Anterior cingulate cortex (tissue), 58 donors: Measurements from ENCODE around the gene MAN2A1.

Experiments used
- DNase-seq, 58 donors: peaks; one replicate each; lab custom pipeline; 2025; lab: John Stamatoyannopoulos, UW

Gene MAN2A1

GRCh38 chr5:109704282-109704952, 14.7 kb downstream of the MAN2A1 start:
- no peak for DNase-seq

- DNase-seq: no peak
These were observed 15.9 kb downstream of the MAN2A1 start for GRCh38 chr5:109705596-109705995.

DNA sequence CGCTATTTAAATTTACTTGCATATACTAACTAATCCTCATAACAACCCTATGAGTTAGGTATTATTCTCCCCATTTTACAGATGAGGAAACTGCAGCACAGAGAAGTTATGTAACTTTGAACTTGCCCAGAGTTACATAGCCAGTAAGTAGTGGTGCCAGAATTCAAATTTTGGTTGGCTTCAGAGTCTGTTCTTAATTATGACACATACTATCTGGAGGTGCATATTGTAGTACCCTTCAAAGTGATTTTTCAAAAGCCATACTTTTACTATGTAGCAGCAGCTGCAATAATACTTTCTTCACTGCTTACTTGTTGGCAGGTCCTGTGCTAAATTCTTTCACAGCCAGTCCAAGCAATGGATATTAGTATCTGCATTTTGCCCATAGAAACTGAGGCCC, 16.4 kb downstream of the MAN2A1 start:
- DNase-seq: no peak

GRCh38 chr5:109707531-109707930, 17.8 kb downstream of the MAN2A1 start:
- no peak for DNase-seq

GRCh38 chr5:109708813-109709212, 19.1 kb downstream of the MAN2A1 start:
- no peak for DNase-seq

- DNase-seq: no peak
These were observed 19.5 kb downstream of the MAN2A1 start for GRCh38 chr5:109709225-109709624.

GRCh38 chr5:109711673-109712072, 21.9 kb downstream of the MAN2A1 start:
- DNase-seq: no peak

DNA sequence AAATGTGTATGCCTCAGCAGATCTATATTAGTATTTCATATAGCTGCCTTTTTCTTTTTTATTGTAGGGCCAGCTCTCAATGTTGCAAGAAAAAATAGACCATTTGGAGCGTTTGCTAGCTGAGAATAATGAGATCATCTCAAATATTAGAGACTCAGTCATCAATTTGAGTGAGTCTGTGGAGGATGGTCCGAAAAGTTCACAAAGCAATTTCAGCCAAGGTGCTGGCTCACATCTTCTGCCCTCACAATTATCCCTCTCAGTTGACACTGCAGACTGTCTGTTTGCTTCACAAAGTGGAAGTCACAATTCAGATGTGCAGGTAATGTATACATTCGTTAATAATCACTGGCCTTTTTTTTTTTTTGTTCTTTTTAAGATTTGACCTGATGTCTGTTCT, 23.7 kb downstream of the MAN2A1 start:
- DNase-seq: no peak

DNA sequence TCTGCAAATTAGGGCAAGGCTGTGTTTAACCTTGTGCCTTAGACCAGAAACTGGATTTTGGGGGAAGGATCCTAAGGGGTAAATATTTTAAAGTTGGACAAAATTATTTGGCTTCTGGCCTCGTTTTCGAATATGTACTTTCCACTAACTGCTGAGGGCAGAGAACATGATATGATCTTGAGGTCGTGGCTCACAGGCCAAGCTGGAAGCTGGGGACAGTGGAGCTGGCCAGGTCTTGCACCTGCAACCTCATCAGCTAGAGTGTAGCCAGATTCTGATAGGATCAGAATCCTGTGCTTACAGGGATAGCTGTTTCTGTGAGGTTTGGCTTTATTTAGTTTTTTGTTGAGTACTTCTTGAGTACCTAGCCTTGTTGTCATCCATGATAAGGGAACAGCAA, 24.9 kb downstream of the MAN2A1 start:
- no peak for DNase-seq

- no peak for DNase-seq
These were observed 28.5 kb downstream of the MAN2A1 start for GRCh38 chr5:109718216-109718615.

- DNase-seq: no peak
These were observed 28.9 kb downstream of the MAN2A1 start for GRCh38 chr5:109718632-109719031.

- DNase-seq: no peak
These were observed 30.3 kb downstream of the MAN2A1 start for GRCh38 chr5:109719978-109720377.

GRCh38 chr5:109721741-109722140, 32.0 kb downstream of the MAN2A1 start:
- no peak for DNase-seq

DNA sequence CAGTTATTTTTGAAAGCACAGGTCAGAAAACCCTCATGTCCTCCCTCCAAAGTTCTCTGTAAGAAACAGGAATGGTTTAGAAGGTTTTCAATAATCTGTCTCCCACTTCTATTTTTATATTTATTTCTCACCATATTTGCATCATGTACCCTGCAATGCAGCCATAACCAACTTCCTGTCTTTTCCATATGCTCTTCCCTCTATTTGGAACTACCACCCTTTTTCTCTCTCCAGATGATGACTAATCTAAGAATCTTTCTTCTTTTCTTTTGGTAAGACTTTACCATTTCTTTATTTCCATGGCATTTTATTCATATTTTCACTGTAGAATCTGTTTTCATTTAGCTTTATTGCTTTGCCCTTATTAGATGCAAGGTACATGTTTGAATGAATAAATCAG, 33.9 kb downstream of the MAN2A1 start:
- peak in 1 of 58 donors; percentile 8 for DNase-seq

DNA sequence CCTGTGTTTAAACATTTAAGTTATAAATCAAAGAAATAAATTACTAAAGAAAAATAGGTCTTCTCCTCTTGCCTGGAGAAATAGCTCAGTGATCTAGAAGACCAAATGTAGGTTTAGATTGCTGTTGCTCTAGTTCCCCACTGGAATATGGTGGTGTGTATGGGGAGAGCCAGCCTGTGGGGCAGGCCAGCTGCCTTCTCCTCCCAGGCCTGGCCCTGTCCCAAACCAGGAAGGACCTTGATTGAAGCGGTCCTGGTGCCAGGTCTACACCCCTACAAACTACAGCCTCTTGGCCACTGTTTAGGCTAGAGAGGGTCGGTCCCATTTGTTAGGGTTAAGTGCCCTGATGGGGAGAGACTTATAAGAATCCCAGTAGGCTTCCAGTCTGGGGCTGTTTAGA, 35.4 kb downstream of the MAN2A1 start:
- DNase-seq: no peak

DNA sequence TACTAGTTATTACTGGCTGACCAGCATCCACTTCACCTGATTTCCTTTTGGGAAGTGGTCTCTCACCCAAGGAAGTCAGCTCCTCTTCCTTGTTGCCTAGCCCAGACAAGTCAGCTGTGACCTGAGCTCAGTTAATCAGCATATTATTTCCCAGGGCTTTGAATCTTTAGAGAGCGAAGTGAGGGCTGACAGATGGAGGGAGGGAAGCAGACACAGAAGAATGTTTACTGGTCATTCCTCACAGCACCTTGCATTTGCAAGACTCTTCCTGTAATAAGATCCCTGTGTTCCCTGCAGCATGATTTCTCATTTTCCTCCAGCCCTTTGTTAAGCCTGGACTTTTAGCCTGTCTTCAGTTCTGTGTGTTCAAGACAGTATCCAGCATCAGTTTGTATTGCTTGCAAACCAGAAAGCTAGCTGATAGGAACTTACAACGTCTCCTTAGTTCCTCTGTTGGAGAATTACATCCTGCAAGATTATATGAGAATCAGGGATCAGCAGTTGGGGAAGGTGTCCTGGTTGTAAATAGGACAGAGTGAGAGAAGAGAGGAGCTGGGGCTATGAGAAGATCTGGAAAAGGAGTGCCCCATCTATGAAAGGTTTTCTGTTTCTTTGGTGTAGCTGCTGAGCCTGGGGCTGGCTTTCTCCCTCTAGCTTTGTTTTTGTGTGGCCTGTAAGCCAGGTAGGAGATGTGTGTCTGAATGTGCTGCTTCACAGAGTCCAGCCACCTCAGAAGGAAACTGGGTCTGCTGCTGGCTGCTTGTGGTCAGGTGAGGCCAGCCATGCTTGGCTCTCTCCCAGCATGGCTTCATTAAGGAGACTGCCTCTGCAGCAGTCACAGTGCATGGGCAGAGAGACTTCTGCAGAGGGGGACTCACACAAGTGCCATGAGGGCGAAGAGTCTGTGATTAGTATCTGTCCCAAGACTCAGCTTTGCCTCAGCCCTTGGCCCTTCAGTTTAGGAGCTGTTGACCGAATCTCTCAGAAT, 50.3 kb downstream of the MAN2A1 start:
- DNase-seq: peak in 3 of 58 donors; percentile 14 to 16 (median 16)

DNA sequence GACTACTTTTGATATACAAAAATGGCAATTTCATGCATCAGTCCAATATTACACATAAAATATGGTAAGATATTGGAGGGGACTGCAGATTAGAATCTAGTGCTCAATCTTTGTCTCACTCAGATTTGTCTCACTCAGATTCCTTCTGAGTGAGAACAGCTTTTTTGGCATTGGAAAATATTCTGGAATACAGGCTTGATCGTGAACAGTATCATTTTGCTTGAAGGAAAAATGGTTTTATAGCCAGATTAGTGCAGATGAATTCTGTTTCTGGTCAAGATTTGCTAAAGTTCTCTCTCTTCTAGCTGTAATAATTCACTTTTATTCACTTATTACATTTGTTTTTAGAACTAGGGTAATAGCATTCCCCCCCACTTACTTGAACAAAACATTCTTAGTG, 51.2 kb downstream of the MAN2A1 start:
- DNase-seq: no peak

- no peak for DNase-seq
These were observed 51.7 kb downstream of the MAN2A1 start for GRCh38 chr5:109741390-109741789.

DNA sequence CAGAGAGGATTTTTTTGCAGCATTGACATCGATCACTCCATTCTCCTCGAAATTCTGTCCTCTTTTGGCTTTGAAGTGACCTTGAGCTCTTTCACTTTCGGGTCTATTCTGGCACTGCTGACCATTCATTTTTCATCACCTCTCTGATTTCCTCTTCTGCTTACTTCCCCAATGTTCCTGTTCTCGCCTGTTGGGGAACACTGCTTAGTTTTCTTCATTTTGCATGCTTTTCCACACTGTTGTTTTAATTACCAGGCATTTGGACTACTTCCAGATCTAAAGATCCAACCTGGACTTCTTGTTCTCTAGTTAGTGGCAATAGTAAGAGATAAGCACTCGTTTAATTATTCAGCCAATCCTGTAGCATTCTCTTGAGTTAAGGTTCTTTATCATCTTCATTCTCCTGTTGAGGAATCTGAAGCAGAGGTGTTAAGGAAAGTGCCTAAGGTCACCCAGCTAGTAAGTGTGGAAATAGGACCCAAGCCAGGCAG, 53.4 kb downstream of the MAN2A1 start:
- no peak for DNase-seq

- DNase-seq: peak in 10 of 58 donors; percentile 4 to 19 (median 12)
These were observed 54.1 kb downstream of the MAN2A1 start for GRCh38 chr5:109743770-109744212.

- DNase-seq: no peak
These were observed 54.5 kb downstream of the MAN2A1 start for GRCh38 chr5:109744261-109744660.
